Measurements from ENCODE around the gene CDA.

DNA sequence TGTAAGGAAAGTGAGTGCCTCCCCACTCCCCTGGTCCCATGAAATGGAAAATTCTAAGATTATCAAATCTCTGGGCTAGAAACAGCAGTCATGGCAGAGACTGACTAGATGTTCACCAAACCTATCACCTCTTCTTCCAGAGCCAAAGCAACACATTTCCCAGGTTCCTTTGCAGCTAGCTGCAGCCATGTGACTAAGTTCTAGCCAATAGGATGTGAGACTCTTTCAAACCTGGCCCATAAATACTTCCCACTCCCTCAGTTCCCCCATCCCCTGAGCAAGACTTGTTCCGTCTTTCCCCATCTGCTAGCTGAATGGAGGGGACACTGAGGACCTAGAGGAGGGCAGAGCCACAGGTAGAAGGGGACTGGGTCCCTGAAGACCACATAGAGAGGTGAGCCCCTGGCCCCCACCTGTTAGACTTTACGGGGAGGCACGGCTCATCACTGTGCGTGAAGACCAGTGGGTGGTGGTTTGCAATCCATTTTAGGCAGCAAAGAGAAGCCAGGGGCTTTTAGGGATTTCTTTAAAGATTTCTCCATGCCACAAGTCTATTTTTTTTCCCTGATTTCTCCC, 19.3 kb upstream of the CDA start:
- TF ChIP-seq, protein P1, sequence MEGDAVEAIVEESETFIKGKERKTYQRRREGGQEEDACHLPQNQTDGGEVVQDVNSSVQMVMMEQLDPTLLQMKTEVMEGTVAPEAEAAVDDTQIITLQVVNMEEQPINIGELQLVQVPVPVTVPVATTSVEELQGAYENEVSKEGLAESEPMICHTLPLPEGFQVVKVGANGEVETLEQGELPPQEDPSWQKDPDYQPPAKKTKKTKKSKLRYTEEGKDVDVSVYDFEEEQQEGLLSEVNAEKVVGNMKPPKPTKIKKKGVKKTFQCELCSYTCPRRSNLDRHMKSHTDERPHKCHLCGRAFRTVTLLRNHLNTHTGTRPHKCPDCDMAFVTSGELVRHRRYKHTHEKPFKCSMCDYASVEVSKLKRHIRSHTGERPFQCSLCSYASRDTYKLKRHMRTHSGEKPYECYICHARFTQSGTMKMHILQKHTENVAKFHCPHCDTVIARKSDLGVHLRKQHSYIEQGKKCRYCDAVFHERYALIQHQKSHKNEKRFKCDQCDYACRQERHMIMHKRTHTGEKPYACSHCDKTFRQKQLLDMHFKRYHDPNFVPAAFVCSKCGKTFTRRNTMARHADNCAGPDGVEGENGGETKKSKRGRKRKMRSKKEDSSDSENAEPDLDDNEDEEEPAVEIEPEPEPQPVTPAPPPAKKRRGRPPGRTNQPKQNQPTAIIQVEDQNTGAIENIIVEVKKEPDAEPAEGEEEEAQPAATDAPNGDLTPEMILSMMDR (IDR thresholded peaks at IDR 0.05): no peak
- TF ChIP-seq POLR2A (IDR thresholded peaks at IDR 0.05): no peak
- TF ChIP-seq POLR2AphosphoS5 (IDR thresholded peaks at IDR 0.05): no peak
